Right ventricle myocardium inferior (tissue), 1 donor: ENCODE data around the gene ZDHHC11. TPM values are rescaled to one million over a fixed set of nuclear protein-coding genes. Genes with fewer than 3 reads are reported as not detected.
"Not testable (repeated sequence)": the region's sequence is repeated elsewhere in the genome, so short reads cannot be mapped to it uniquely, and the experiment has no call there.

Experiments
- ATAC-seq: fragments of 200-7000 bp; cut with Tn5 transposase; one replicate; pipeline ENCODE4 v1.9.1; 2020; ENCODE audit warnings: mild to moderate bottlenecking, moderate library complexity
- DNase-seq: peaks from one replicate; pipeline ENCODE4 v3.0.0; 2021; ENCODE audit errors: missing footprints
- intact Hi-C: fragments of 100-400 bp; cut with DNase I; formaldehyde crosslinking; loops from one replicate; pipeline ENCODE4 v1.11.0; 2022
- total RNA-seq: library from RNA; stranded (reverse); fragmentation: NEBNext Ultra II Directional; extraction: Animal tissue kit (Norgen Biotek cat#: 25700); gene quantifications from one replicate; pipeline ENCODE4 v1.2.1, GENCODE V29; 2021
- donor health status: DM: no; HTN: yes; CAD: no; lungs with severe emphysema.

ZDHHC11 gene
- total RNA-seq, 1 donor from 2014 or later = 38.0 TPM

DNA sequence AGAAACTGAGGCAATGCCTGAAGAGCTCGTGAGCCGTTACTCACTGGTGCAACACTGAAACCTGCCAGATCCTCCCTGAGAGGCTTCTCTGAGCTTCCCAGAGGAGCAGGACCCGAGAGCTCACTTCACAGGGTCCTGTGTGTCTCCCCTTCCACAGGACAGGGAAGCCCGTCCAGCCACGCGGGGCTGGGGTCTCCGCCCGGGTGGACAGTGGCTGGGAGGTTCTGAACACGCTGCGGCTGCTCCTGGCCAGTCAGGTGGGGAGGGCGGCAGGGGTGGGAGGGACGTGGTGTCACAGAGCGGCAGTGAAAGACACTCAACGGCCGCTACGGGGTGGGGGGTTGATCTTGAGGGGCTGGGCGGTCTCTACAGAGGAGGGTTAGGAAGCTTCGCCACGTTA, 290 bp upstream of the ZDHHC11 start:
- ATAC-seq (no peak), DNase-seq (no peak)
- intact Hi-C loops = no loop called here

DNA sequence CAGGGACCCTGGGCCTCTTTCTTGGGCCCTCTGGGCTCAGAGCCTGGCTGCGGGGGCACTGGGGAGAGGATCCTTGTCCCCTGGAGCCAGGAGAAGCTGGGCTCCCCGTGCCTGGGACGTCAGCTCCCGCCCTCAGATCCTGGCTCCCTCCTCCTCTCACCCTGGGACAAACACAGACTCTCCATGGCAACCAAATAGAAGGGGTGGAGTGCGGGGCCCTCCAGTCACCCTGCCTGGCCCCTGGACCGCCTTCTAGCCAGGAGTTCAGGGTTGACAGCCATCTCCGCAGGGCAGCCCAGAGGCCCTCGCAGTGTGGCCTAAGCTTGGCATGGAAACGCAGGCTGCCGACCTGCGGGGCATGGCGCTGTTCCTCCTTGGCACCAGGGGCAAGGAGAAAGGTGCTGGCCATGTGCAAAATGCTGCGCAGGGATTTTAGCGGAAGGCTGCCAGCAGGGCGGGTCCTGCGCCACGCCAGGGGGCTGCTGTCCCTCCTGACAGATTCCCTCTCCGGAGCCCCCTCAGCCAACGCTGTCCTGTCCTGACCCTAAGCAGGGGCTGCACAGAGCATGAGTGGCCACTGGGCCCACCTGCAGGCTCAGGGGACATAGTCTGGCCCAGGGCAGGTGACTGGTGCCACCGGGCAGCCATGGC, 1.0 kb downstream of the ZDHHC11 start:
- intact Hi-C loops = no loop called here
- peak; percentile 83 for ATAC-seq

DNA sequence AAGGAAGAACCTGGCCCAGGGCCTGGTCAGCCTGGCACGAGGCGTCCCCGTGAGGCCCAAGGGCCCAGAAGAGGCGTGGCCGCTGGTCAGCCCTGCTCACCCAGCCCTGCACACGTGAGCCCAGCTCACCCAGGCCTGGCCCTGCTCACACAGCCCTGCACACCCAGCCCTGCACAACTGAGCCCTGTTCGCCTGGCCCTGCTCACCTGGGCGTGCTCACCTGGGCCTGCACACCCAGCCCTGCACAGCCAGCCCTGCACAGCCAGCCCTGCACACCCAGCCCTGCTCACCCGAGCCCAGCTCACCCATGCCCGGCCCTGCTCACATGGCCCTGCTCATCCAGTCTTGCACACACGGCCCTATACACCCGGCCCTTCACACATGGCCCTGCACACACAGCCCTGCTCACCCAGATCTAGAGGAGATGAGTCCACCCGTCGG, 2.1 kb downstream of the ZDHHC11 start:
- ATAC-seq = no peak
- intact Hi-C loops = no loop called here
- DNase-seq = peak; percentile 49

More for the DNA sequence above, 1.0 kb downstream of the ZDHHC11 start:
- DNase-seq = peak; percentile 60

DNA sequence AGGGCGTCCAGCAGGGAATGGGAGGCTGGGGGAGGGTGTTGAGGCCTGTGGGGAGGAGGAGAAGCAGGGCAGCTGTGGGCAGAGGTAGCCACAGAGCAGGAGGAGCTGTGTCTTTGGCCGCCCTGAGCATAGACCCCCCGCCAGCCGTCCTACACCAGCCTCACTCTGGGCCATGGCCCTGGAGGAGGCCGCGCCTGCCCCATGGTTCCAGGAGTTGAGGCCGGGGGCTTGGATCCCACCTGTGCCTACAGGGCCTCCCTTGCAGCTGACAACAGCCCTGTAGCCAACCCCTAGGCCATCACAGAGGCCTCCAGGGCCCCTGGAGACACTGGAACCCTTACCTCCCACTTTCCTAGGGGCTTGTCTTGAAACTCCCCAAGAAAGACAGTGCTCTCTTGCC, 3.0 kb downstream of the ZDHHC11 start:
- intact Hi-C loops, ATAC-seq: not testable (repeated sequence)
- DNase-seq = peak; percentile 31

DNA sequence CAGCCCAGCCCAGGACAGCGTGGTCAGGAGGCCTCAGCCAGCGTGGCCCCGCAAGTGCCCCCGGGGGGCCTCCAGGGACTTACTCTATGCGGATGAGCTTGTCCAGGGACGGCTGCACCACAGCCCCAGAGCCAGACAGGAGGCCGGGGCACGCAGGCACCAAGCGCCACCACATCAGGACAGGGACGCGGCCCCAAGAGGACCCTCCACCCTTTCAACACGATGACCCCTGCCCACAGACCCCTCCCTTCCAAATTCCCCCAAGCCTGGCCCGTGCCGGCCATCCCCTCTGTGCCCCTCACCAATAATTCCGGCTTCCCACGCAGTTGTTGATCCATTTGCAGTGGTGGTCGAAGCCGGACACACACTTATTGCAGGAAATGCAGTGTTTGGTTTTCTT, 3.6 kb downstream of the ZDHHC11 start:
- DNase-seq, ATAC-seq, intact Hi-C loops: not testable (repeated sequence)

DNA sequence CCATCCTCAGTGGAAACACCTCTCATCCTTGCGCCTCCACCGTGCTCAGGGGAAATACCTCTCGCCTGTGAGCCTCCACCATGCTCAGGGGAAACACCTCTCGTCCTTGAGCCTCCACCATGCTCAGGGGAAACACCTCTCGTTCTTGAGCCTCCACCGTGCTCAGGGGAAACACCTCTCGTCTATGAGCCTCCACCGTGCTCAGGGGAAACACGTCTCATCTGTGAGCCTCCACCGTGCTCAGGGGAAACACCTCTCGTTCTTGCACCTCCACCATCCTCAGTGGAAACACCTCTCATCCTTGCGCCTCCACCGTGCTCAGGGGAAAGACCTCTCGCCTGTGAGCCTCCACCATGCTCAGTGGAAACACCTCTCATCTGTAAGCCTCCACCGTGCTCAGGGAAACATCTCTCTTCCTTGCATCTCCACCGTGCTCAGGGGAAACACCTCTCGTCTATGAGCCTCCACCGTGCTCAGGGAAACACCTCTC, 4.1 kb downstream of the ZDHHC11 start:
- DNase-seq = peak; percentile 14

DNA sequence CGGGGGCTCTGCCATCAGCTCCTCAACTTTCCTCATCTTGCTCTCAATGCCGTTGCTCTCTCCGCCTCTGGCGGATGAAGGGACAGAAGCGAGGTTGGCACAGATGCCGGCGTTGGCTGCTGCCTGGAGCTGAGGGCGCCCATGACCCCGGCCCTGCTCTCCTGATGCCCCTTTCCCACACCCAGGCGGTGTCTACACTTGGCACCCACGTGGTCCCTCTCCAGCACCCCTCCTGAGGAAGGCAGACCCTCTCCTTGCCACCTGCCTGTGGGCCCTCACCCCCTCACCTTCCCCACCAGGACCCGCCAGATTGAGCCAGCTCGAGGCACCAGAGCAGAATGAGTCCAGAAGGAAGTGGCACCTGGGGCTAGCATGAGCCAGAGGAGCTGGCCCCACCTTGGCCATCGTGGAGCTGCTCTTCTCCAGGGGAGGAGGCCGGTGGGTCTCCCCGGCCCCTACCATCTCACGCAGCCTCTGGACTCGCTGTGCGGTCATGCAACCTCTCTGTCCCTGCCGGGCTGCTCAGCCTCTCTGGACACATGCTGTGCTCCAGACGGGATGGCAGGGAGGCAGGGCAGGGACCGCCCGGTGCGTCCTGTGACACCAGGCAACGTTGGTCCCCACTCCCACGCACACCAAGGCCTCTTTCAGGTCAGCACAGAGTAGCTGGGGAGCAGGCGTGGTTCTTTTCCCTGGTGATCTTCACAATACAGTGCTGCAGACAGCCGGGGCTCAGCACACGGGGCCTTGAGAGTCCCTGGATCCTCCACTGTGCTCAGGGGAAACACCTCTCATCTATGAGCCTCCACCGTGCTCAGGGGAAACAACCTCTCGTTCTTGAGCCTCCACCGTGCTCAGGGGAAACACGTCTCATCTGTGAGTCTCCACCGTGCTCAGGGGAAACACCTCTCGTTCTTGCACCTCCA, 4.8 kb downstream of the ZDHHC11 start:
- intact Hi-C loops, ATAC-seq: not testable (repeated sequence)
- peak; percentile 52 for DNase-seq

More for the DNA sequence above, 4.1 kb downstream of the ZDHHC11 start:
- intact Hi-C loops, ATAC-seq: not testable (repeated sequence)

DNA sequence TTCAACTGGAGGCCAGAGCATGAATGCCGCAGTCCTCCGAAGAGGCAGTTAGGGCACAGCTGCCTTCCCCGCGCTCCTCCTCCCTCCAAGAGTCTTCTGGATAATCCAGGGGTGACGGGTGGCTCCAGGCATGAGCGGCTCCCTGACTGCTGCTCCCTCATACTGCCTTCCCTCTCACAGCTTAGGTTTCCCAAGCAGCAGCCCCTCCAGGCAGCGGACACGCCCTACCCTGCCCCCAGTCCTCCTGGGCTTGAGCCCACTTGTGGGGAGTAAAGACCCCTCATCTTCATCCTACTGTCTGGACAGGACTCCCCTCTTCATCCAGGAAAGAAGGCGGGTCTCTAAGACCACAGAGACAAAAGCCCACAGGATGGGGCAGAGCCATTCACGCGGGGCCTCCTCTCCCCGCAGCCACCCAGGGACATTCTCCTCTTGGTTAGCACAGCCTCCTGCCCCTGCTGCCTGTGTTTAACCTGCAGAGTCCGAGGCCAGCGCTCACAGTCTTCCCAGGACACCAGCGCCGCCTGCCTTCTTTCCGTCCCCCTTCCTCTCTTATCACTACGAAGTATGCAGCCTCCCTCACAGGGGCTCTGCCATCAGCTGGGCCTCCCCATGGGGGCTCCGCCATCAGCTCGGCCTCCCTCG, 5.6 kb downstream of the ZDHHC11 start:
- DNase-seq = peak; percentile 55
- intact Hi-C loops, ATAC-seq: not testable (repeated sequence)

DNA sequence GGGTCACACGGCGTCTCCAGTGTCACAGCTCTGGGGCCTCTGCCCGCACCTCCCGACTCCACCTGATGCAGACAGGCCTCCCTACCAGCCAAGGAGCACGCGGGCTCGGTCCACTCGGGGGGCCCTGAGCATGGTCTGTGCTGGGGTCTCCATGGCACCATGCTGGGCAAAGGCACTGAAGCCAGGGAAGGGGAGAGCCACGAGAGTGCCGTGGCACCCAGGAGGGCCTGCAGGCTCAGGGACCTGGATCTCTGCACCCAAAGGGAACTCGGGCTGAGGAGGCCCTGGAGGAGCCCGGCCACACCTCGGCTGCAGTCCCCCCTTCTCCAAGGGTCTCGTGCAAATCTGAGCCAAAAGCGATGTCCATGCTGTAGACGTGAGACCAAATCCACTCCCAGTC, 6.4 kb downstream of the ZDHHC11 start:
- peak; percentile 25 for DNase-seq
- intact Hi-C loops, ATAC-seq: not testable (repeated sequence)

DNA sequence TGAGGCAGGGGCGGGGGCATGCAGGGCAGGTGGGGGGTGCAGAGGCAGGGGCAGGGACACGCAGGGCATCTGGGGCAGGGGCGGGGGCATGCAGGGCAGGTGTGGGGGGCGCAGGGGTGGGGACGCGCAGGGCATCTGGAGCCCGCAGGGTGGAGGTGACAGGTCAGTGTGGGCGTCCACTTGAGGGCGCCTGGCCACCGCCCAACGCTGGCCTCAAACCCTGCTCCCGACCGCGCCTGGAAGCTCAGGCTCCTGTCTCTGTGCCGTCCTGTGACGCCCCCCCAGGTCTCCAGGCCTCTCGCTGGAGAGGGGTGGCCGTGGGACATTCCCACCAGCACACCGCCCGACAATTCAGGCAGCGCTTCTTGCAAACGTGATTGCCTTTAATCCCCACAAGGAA, 6.9 kb downstream of the ZDHHC11 start:
- ATAC-seq, intact Hi-C loops: not testable (repeated sequence)
- DNase-seq = peak; percentile 53

DNA sequence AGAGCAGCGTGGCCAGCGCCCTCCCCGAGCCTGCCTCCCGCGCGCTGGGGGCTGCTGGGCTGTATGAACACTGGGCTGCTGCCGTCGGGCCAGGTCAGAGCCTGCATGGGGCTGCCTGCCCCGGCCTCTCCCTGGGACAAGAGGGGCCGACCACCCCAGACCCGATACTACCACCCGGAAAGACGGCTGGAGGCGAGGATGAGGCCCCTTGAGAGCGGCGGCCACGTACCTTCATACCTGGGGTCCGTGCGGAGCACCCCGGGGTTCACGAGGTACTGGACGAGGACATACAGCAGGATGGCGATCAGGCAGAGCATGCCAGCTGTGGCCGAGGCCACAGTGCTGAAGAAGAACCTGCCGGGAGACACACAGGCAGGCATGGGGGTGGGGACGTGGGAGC, 7.4 kb downstream of the ZDHHC11 start:
- ATAC-seq, intact Hi-C loops: not testable (repeated sequence)
- peak; percentile 53 for DNase-seq

DNA sequence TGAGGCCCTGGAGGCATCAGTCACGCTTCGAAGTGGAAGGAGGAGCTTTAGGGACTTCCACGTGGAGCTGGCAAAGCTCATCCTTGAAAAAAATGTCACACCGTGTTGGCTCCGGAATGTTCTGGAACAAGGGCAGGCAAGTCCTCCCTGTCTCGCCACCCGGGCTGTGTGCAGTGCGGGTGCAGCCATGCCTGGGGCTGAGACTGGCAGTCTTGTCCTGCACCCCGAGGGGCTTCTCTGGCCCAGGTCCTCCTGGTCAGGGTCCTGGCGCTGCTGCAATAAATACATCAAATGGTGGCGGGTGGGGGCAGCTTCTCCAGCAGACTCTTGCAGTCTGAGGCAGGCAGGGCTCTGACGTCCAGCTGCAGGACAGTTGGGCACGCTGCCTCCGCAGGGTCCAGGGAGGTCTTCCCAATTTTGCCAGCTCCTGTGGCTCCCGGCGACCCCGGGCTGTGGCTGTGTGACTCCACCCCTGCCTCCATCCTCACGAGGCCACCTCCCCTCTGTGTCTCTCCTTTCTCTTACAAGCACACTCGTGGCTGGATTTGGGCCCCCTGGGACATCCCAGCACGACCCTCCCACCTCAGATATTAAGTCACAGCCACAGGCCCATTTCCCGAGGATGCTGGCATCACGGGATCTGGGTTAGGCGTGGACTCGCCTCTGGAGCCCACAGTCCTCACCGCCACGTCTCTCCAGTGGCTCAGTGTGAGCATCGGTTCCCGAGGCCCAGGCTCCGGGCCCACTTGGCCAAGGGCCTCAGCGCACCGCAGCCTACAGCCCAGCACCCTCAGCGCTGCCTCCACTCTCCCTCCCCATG, 8.2 kb downstream of the ZDHHC11 start:
- intact Hi-C loops, ATAC-seq: not testable (repeated sequence)
- peak; percentile 66 for DNase-seq

DNA sequence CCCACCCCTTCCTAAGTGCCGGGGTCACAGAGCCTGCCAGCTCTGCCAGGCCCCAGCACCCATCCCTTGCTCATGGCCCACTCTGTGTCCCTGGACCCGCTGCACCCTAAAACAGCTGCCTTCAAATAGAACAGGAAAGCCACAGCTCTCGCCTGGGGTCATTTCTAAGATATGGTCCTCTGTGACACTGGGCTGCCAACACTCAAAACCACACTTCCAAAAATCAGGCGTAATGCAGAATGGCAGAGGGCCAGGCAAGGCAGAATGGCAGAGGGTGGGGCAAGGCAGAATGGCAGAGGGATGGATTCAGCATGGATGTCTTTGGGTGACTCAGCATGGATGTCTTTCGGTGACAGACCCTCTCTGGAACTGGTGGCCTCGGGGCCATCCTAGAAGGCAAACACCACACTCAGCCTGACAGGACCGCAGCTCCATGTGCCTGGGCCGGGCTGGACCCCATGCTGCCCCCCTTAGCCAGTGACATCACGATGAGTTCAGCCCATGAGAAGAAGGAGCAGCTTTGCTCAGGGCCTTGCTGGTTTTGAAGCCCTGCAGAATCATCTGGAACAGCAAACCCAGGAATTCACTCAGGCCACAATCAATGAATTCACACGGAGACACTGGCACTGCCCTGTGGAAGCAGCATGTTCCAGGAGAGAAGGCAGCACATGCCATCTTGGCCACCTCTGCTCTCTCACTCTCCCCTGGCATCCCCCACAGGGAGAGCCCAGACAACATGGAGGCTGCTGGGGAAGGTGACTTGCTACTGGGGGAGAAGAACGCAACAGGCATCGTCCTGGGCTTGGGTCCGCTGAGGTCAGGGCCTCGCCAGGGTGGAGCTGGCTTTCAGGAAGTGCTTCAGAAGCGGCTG, 9.0 kb downstream of the ZDHHC11 start:
- ATAC-seq, intact Hi-C loops: not testable (repeated sequence)
- peak; percentile 37 for DNase-seq

DNA sequence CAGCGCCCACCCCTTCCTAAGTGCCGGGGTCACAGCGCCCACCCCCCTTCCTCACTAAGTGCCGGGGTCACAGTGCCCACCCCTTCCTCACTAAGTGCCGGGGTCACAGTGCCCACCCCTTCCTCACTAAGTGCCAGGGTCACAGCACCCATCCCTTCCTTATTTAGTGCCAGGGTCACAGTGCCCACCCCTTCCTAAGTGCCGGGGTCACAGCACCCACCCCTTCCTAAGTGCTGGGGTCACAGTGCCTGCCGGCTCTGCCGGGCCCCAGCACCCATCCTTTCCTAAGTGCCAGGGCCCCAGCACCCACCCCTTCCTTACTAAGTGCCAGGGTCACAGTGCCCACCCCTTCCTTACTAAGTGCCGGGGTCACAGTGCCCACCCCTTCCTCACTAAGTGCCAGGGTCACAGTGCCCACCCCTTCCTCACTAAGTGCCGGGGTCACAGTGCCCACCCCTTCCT, 9.8 kb downstream of the ZDHHC11 start:
- intact Hi-C loops, ATAC-seq: not testable (repeated sequence)
- peak; percentile 30 for DNase-seq

DNA sequence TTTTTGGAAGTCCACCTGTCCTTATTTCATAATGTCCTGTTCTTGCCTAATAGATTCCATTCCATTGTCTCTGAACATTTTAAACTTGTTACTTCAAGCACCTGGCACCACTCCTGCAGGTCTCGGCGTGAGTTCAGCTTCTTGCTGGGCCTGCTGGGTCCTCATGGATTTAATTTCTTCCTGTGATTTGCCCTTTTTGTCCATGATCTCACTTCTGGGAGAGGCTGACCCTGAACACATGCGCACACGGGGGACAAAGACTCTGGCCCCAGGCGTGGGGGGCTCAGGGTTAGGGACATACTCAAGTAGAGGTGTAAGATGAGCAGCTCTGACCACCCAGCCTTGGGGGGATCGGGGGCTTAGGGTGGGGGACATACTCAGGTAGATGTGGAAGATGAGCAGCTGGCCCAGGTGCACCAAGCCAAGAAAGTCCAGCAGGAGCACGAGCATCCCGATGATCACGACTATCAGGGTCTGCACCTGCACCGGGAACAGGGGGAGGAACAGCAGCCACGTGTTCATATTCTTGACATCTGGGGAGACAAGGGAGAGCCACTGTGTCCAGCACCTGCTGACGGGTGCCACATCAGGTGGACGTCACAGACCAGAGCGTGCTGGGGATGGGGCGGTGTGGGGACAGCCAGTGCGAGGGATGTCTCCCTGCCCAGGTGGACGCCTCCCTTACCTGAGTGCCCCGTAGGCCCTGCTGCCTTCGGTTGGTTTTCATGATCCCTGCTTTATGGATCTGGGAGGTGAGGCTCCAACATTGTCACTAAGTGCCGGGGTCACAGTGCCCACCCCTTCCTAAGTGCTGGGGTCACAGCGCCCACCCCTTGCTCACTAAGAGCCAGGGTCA, 10.4 kb downstream of the ZDHHC11 start:
- ATAC-seq, intact Hi-C loops: not testable (repeated sequence)
- DNase-seq = peak; percentile 41

DNA sequence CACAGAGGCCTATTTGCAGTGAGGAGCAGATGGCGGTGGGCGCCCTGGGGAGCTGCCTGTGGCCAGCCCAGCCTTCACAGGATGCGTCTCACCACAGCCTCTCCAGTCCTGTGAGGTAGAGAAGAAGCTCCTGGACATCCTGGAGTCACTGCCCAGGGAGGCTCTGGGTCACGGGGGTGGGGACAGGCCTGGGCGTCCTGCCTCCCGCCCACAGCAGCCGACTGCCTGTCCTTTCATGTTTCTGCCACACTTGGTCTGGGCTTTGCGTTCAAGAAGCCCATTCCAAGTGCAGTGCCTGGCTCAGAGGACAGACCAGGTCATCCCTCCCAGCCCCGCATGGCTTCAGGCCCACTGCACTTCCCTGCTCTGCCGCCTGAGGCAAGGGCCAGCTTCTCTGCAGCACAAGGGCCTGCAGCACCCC, 12.3 kb downstream of the ZDHHC11 start:
- DNase-seq = peak; percentile 74
- intact Hi-C loops = not testable (repeated sequence)
- ATAC-seq = peak; percentile 80
